Activated CD4-positive, alpha-beta T cell treated with anti-CD3 and anti-CD28 coated beads, Interleukin-2, amount 50 U/mL, for 48 hours (primary cell): ENCODE results near the gene IGIP.

Experiments used
- DNase-seq, 2 experiments: peaks; one replicate each; pipeline ENCODE4 v3.0.0-alpha.2; 2020

The IGIP gene

DNA sequence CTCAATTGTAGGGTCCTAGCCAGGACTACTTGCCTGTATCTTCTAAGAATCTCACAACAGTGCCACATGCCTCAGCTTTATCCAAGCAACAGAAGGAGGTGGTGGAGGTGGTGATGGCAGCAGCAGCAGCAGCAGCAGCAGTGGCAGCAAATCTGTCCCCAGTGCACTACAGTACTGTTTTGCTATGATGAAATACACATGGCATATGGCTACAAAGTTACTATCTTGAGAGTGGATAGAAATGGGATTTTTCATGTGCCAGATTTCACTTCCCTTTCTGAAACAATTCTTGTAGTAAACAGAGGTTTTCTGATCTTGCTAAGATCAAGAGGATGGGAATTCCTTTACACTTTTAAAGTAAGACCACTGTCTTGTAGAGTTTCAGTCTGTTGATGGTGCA is 41.2 kb downstream of the IGIP start:
- DNase-seq, result no peak

DNA sequence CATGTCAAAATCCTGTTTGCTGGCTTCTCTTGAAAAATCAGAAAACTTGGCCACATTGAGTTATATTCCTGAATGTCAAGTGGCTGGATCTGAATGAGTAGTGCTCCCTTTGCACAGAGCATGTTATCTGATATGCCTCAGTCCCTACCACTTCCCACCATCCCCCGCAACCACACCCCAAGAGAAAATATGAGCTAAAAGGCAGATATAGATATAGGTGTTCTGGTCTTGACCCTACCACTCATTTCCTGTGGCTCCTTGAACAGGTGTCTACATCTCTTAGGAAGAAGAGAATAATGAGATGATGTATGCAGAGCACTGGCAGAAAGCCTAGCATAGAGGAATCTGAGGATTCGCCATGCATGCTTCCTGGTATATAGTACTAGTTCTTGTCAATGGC is 42.6 kb downstream of the IGIP start:
- no peak for DNase-seq

DNA sequence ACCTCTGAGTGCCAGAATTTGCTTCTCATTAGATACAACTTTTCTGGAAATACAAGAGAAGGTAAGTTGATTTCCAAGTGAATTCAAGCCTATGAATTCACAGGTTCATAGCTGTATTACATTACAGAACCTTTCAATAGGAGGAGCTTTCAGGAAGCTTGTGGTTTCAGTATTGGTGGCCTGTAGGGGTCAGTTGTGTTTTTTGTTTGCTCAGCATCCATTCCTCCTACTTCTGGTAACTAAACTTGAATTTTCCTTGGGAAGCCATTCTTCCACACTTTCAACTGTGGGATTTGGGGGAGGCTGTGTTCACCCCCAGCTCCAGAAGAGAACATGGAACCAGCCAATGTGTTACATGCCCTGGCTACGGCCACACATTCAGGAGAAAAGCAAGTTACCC is 43.7 kb downstream of the IGIP start:
- DNase-seq, result no peak

DNA sequence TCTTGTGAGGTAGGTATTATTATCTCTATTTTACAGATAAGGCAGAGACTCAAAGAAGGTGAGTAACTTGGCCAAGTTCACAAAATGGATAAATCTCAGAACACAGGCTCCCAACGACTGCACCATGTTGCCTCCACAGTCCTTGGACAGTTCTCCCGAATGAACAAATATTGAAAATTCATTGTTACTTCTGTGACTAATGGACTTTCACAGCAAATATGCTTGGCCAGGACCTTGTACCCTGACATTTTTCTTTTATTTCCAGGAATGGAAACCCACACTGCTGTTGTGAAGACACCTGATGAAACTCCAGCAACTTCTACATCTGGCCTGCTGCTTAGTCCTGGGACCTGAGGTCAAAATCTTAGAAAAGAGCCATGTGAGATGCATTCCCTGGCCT is 46.7 kb downstream of the IGIP start:
- no peak for DNase-seq

DNA sequence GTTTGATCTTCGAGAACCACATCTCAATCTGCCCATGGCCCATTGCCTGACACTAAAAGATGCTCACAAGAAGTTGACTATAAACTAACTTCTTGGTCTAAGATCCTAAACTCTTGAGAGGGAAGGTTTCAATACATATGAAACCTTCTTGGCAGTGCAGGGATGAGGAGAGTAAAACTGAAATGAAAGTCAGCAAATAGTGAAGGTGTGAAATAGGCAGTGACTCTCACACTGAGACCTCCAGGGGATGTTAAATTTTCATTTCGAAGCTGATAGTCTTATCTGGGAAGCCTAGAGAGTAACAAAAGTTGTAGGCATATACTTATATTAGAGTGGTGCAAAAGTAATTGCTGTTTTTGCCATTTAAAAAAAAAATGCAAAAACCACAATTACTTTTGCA is 48.3 kb downstream of the IGIP start:
- no peak for DNase-seq

DNA sequence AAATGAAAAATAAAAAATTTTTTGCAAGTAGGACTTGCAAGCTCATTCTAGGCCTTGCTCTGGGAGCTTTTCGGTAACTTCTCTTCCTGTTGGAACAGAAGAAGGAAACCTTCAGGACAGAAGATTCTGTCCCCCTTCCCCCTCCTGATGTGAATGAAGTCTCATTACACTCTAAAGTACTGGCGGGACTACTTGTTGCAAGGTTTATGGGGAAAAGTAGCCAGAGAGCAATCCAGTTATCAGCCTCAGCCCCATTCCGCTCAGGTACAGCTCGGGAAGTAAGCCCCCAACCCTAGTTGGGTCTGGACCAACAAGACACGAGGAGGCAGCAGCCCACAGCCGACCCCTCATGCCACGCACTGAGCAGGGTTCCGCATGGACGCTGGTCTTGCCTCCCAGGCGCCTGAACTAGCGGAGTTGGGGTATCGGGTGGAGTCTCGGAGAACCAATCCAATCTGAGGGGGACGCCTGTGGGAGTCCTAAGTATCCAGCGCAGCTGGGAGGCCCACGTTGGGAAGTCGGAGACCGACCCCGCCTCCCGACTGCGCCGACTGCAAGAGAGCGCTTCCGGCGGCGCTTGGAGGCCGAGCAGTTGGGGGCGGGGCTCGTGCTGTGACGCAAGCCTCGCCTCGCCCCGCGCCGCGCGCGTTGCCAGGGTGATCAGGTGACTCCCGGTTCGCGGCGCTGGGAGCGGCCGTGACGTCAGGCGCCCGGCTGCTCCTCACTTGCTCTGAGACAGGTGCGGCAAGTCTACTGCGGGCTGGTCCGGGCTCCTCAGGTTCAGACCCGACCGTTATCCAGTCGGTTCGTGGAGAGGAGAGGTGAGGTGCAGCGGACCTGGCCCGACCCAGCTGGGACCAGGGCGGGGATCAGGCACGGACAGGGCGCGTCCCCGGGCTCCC is 49.0 kb downstream of the IGIP start, which contains the start of gene CYSTM1:
Gene CYSTM1 (plus strand): TSS at position 724 of the 902 bp plus-strand sequence. CDS start 19,278 bp downstream, outside the sequence.
- peak; percentile 94 to 95 for DNase-seq

DNA sequence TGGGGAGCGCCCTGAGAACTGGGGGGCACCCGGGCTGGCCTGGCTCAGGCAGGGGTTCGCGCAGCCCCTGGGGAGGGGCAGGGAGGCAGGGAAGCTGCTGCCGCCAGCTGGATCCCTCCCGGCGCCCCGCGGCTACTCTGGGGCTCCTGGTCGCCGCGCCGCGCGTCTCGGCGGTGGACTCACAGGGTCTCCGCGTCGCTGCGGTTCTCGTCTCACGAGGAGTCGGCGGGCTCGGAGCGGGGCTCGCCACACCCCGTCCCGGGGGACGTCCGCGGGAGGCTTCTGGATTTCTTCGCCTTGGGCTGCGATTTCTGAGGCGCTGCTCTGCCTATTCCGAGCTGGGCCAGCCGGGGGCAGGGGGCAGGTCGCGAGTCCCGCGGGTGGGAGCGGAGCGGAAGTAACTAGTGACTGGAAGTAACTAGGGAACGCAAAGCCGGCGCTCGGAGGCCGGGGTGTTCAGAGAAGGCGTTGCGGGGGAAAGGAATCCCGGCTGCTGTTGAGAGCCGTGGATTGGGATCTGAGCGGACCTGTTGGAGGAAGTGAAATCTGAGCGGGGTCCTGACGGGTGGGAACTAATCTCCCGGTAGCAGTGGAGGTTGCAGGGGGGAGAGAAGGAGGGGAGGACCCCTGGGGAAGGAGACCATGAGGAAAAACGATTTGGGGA is 49.8 kb downstream of the IGIP start:
- DNase-seq, result peak; percentile 66 to 73

DNA sequence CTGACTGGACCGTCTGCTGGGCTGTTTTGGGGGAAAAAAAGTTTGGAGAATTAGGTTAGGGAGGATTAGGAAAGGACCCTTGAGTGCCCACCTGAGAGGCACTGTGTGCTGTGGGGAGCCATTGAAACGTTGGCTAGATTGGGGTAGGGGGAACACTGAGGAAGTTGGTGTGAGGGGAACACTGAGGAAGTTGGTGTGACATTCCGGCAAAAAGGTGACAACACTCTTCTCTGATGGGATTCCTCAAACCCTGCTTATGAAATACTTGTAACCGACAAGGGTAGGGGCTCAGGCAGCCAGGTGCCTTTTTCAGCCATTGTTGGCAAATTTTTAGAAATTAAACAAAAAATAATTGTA is 50.3 kb downstream of the IGIP start:
- no peak for DNase-seq

DNA sequence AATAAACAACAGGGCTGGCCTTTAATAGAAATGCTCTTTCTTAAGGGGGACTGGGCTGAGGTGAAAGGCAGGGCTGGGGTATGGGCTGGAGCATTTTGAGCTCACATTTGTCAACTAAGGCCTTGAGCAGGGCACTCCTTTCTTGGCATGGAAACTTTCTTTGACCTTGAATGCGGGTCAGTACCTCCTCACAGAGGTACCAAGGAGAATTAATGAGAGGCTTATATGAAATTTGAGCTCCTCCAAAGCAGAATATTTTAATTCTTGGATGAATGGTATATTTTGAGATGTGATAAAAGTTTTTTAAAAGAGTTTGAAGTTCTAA is 52.3 kb downstream of the IGIP start:
- no peak for DNase-seq

DNA sequence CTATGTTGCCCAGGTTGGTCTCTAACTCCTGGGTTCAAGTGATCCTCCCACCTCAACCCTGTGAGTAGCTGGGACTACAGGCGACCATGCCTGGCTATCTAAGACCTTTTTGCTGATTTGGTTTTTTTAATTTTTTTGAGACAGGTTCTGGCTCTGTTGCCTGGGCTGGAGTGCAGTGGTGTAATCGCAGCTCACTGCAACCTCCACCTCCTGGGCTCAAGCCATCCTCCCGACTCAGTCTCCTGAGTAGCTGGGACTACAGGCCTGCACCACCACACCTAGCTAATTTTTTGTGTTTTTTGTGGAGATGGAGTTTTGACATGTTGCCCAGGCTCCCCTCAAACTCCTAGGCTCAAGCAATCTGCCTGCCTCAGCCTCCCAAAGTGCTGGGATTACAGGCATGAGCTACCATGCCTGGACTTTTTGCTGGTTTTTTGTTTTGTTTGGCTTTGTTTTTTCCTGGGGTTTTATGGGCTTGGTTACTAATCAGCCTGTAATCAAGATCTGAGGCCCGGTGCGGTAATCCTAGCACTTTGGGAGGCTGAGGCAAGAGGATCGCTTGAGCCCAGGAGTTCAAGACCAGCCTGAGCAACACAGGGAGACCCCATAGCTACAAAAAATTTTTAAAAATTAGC is 52.9 kb downstream of the IGIP start:
- no peak for DNase-seq
